GM12874 (cell line): ENCODE measurements around the gene PSMB2.

Source experiments
- TF ChIP-seq, protein P1 (sequence below): IDR thresholded peaks from 2 replicates; pipeline ENCODE4 v1.5.1; 2011; ENCODE audit warnings: low read depth, mild to moderate bottlenecking, control low read depth, low read length, moderate library complexity; ENCODE audit not compliant: insufficient read depth

PSMB2 gene

GRCh38 chr1:35587736-35588135, 53.6 kb downstream of the PSMB2 start:
- TF ChIP-seq, protein P1, sequence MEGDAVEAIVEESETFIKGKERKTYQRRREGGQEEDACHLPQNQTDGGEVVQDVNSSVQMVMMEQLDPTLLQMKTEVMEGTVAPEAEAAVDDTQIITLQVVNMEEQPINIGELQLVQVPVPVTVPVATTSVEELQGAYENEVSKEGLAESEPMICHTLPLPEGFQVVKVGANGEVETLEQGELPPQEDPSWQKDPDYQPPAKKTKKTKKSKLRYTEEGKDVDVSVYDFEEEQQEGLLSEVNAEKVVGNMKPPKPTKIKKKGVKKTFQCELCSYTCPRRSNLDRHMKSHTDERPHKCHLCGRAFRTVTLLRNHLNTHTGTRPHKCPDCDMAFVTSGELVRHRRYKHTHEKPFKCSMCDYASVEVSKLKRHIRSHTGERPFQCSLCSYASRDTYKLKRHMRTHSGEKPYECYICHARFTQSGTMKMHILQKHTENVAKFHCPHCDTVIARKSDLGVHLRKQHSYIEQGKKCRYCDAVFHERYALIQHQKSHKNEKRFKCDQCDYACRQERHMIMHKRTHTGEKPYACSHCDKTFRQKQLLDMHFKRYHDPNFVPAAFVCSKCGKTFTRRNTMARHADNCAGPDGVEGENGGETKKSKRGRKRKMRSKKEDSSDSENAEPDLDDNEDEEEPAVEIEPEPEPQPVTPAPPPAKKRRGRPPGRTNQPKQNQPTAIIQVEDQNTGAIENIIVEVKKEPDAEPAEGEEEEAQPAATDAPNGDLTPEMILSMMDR = no peak

DNA sequence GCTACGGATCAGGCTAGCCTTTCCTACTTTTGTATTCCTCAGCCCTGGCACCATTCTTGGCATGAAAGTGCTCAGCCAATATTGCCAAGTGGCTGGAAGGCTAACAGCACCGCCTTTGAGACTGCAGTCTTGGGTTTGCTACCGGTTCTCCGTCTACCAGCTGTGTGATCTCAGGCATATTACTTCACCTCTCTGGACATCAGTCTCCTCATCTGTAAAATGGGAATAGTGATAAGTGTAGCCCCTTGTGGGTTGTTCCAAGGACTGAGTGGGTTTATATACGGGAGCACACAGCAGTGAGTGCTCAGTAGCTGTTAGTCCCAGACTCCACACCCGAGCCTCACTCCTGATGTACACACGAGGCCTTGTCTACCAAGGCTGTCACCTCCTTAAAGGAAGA, 54.5 kb downstream of the PSMB2 start:
- TF ChIP-seq, protein P1 = no peak

GRCh38 chr1:35585281-35585680, 56.0 kb downstream of the PSMB2 start:
- TF ChIP-seq, protein P1 = no peak

- TF ChIP-seq, protein P1 = no peak
These were observed 60.4 kb downstream of the PSMB2 start for GRCh38 chr1:35580949-35581388.

- TF ChIP-seq, protein P1 = peak; percentile 10; the same call in 1 of the 2 replicates
These were observed 64.0 kb downstream of the PSMB2 start for GRCh38 chr1:35577071-35577998.

GRCh38 chr1:35576061-35576765, 65.1 kb downstream of the PSMB2 start:
- TF ChIP-seq, protein P1 = no peak

- TF ChIP-seq, protein P1 = no peak
These were observed 65.8 kb downstream of the PSMB2 start for GRCh38 chr1:35575416-35575958.
